Mesenchymal stem cell (in vitro differentiated cells and primary cell): ENCODE data around the gene TAF1C.
"Not testable (repeated sequence)": the region's sequence is repeated elsewhere in the genome, so short reads cannot be mapped to it uniquely, and the experiment has no call there.

ENCODE experiments used
- DNase-seq: peaks from one replicate; pipeline ENCODE4 v3.0.0-alpha.2; 2013
- H2AFZ ChIP-seq: one replicate; pipeline ENCODE4 v1.6.1; 2013; ENCODE audit warnings: low read depth, mild to moderate bottlenecking, control low read depth, inconsistent platforms, low read length, moderate library complexity
- H2AK5ac ChIP-seq: 2 replicates; pipeline ENCODE4 v1.6.1; 2013; ENCODE audit warnings: low read length, moderate library complexity, mild to moderate bottlenecking, inconsistent platforms; ENCODE audit not compliant: severe bottlenecking
- H2BK120ac ChIP-seq: one replicate; pipeline ENCODE4 v1.6.1; 2013; ENCODE audit warnings: low read depth, mild to moderate bottlenecking, inconsistent platforms, low read length, moderate library complexity
- H2BK12ac ChIP-seq, 2 experiments: one replicate each; pipeline ENCODE4 v1.6.1; 2013; ENCODE audit warnings: inconsistent platforms in 2 of 2, low read length in 2 of 2, mild to moderate bottlenecking in 2 of 2, moderate library complexity in 2 of 2, control low read depth in 1 of 2
- H2BK15ac ChIP-seq: one replicate; pipeline ENCODE4 v1.6.1; 2013; ENCODE audit warnings: mild to moderate bottlenecking, low read depth, inconsistent platforms; ENCODE audit not compliant: poor library complexity, severe bottlenecking
- H2BK5ac ChIP-seq: 2 replicates; pipeline ENCODE4 v1.6.1; 2013; ENCODE audit warnings: low read depth, mild to moderate bottlenecking, low read length, control low read depth, inconsistent platforms; ENCODE audit not compliant: poor library complexity, severe bottlenecking
- H3K14ac ChIP-seq, 2 experiments: one replicate each; pipeline ENCODE4 v1.6.1; 2013; ENCODE audit warnings: inconsistent platforms in 2 of 2, low read length in 2 of 2, control low read depth in 1 of 2, mild to moderate bottlenecking in 1 of 2, moderate library complexity in 1 of 2
- H3K18ac ChIP-seq, 2 experiments: one replicate each; pipeline ENCODE4 v1.6.1; 2013; ENCODE audit warnings: inconsistent platforms in 2 of 2, low read length in 2 of 2, control low read depth in 1 of 2, low read depth in 1 of 2, mild to moderate bottlenecking in 1 of 2
- H3K23ac ChIP-seq, 2 experiments: one replicate each; pipeline ENCODE4 v1.6.1; 2013; ENCODE audit warnings: inconsistent platforms in 2 of 2, low read length in 2 of 2, mild to moderate bottlenecking in 2 of 2, moderate library complexity in 2 of 2, control low read depth in 1 of 2
- H3K27ac ChIP-seq: 2 replicates; pipeline ENCODE4 v1.5.1; 2013; ENCODE audit warnings: mild to moderate bottlenecking, moderate library complexity, low read length, control low read depth, inconsistent platforms; ENCODE audit not compliant: poor library complexity, severe bottlenecking
- H3K27me3 ChIP-seq, 2 experiments: 2 replicates each; pipeline versions ENCODE4 v1.6.1 to v1.7.0; 2013; ENCODE audit warnings: low read length in 2 of 2, mild to moderate bottlenecking in 2 of 2, moderate library complexity in 2 of 2, control low read depth in 1 of 2, inconsistent platforms in 1 of 2; ENCODE audit not compliant: control insufficient read depth in 1 of 2, insufficient read depth in 1 of 2
- H3K36me3 ChIP-seq, 2 experiments: 2 replicates each; pipeline versions ENCODE4 v1.6.1 to v1.7.0; 2013; ENCODE audit warnings: low read length in 2 of 2, control low read depth in 1 of 2, inconsistent platforms in 1 of 2, low read depth in 1 of 2, mild to moderate bottlenecking in 1 of 2; ENCODE audit not compliant: insufficient read depth in 2 of 2, control insufficient read depth in 1 of 2
- H3K4ac ChIP-seq, 2 experiments: one replicate each; pipeline ENCODE4 v1.6.1; 2013; ENCODE audit warnings: inconsistent platforms in 2 of 2, low read length in 2 of 2, mild to moderate bottlenecking in 2 of 2, moderate library complexity in 2 of 2, control low read depth in 1 of 2, low read depth in 1 of 2
- H3K4me1 ChIP-seq: 2 replicates; pipeline ENCODE4 v1.6.1; 2013; ENCODE audit warnings: low read depth, low read length, control low read depth; ENCODE audit not compliant: control insufficient read depth, insufficient read depth
- H3K4me2 ChIP-seq: 2 replicates; pipeline ENCODE4 v1.6.1; 2013; ENCODE audit warnings: low read length, mild to moderate bottlenecking, inconsistent platforms; ENCODE audit not compliant: poor library complexity, severe bottlenecking
- H3K4me3 ChIP-seq, 2 experiments: 2 replicates each; pipeline versions ENCODE4 v1.5.1 to v1.7.0; 2013; ENCODE audit warnings: low read length in 2 of 2, mild to moderate bottlenecking in 2 of 2, control low read depth in 1 of 2, low read depth in 1 of 2; ENCODE audit not compliant: insufficient read depth in 1 of 2
- H3K79me1 ChIP-seq: replicated peaks from 2 replicates; pipeline ENCODE4 v1.6.1; 2013; ENCODE audit warnings: mild to moderate bottlenecking, control low read depth, low read length, inconsistent platforms; ENCODE audit not compliant: poor library complexity, severe bottlenecking
- H3K9ac ChIP-seq: 2 replicates; pipeline ENCODE4 v1.7.0; 2013; ENCODE audit warnings: mild to moderate bottlenecking, low read length, moderate library complexity
- H3K9me3 ChIP-seq: 2 replicates; pipeline ENCODE4 v1.7.0; 2013; ENCODE audit warnings: mild to moderate bottlenecking, low read length; ENCODE audit not compliant: control insufficient read depth
- H4K8ac ChIP-seq: one replicate; pipeline ENCODE4 v1.6.1; 2013; ENCODE audit warnings: inconsistent platforms, mild to moderate bottlenecking, low read length, moderate library complexity
- H4K91ac ChIP-seq: one replicate; pipeline ENCODE4 v1.6.1; 2013; ENCODE audit warnings: mild to moderate bottlenecking, low read length, inconsistent platforms
- WGBS: methylation state at CpG from one replicate; pipeline ENCODE4 v1.1.7; 2013; ENCODE audit warnings: mixed read lengths; 5-methylcytosine and 5-hydroxymethylcytosine counted together

TAF1C gene

DNA sequence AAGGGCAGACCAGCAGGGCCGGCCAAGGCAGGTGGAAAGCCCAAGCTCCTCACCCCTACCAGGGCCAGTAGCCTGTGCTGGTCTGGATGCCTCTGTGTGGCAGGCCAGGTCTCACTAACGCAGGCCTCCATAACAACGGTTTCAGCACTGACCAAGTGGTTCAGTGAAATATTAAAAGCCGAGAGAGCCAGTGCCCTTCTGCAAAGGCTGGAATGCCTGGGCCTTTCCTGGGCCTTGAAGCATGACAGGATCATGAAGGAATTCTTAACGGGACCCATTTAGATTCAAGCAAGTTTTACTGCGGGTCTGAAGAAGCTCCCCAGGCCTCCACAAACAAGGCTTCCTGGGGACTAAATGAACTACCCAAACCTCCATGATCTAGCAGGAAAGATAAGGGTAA lies 20.4 kb upstream of the TAF1C start:
- peaks cover 6 to 34% of the 10 kb centered on the region in 2 experiments for H3K27me3 ChIP-seq
- no peak overlapping the region for H2BK5ac ChIP-seq
- no peak overlapping the region for H3K23ac ChIP-seq
- no peak overlapping the region for H3K14ac ChIP-seq
- no peak overlapping the region for H3K27ac ChIP-seq
- no peak overlapping the region for H3K18ac ChIP-seq
- H3K36me3 ChIP-seq: no peaks in the 10 kb centered on the region
- H4K91ac ChIP-seq: no peak overlapping the region
- H2BK120ac ChIP-seq: no peak overlapping the region
- H3K9me3 ChIP-seq: no peaks in the 10 kb centered on the region
- no peak overlapping the region for H3K4me3 ChIP-seq
- H2AFZ ChIP-seq: no peak overlapping the region
- 70% methylated on average over 6 of the region's 6 CpGs for WGBS
- no peak overlapping the region for H2AK5ac ChIP-seq
- peaks cover 7% of the 10 kb centered on the region for H3K4me1 ChIP-seq
- no peak overlapping the region for H2BK12ac ChIP-seq
- no peak overlapping the region for H2BK15ac ChIP-seq
- no peaks in the 10 kb centered on the region for H3K79me1 ChIP-seq
- no peak overlapping the region for H3K9ac ChIP-seq
- no peak overlapping the region for H4K8ac ChIP-seq
- no peak for DNase-seq
- no peak overlapping the region for H3K4me2 ChIP-seq
- H3K4ac ChIP-seq: no peak overlapping the region

DNA sequence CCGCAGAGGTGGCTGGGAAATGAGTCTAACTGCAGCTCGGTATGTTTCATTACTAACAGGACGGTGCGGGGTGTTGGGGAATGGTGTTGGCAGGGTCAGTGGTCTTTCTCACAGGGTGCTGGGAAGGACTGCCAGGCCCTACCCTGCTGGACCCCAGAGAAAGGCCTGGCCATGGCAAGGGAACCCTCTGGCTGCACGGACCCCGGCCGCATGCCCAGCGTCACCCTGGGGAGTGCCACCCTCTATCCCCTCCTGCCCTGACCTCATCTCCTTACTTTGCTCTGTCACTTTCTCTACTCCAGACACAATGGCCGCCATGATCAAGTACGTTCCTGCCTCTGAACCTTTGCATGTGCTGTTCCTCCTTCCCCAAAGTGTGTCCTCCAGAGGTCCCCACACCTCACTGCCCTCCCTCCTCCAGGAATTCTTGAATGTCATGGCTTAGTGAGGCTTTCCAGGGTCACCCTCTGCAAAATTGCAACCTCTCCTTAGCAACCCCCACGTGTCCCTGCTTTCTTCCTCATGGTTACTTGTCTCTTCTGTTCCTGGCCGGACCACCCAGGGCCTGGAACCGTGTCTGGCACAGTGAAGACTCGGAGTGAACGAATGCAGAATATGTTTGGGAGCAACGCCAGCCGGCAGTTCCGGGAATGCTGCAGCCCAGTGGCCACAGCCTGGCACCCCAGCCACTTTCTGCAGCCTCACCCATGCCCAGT lies 19.3 kb upstream of the TAF1C start:
- H3K4ac ChIP-seq: no peak overlapping the region
- H3K4me3 ChIP-seq: no peak overlapping the region
- H3K18ac ChIP-seq: no peak overlapping the region
- H4K8ac ChIP-seq: no peak overlapping the region
- no peak overlapping the region for H4K91ac ChIP-seq
- H2BK15ac ChIP-seq: no peak overlapping the region
- H3K23ac ChIP-seq: no peak overlapping the region
- no peak overlapping the region for H3K4me2 ChIP-seq
- H3K14ac ChIP-seq: no peak overlapping the region
- no peak overlapping the region for H2AK5ac ChIP-seq
- peaks cover 6 to 42% of the 10 kb centered on the region in 2 experiments for H3K27me3 ChIP-seq
- no peak overlapping the region for H2BK120ac ChIP-seq
- no peaks in the 10 kb centered on the region for H3K79me1 ChIP-seq
- no peak overlapping the region for H2BK5ac ChIP-seq
- WGBS: 88% methylated on average over 18 of the region's 18 CpGs
- no peak overlapping the region for H3K27ac ChIP-seq
- peaks cover 7% of the 10 kb centered on the region for H3K4me1 ChIP-seq
- H3K9me3 ChIP-seq: no peaks in the 10 kb centered on the region
- H3K9ac ChIP-seq: no peak overlapping the region
- no peak overlapping the region for H2AFZ ChIP-seq
- no peak overlapping the region for H2BK12ac ChIP-seq
- H3K36me3 ChIP-seq: no peaks in the 10 kb centered on the region
- no peak for DNase-seq

DNA sequence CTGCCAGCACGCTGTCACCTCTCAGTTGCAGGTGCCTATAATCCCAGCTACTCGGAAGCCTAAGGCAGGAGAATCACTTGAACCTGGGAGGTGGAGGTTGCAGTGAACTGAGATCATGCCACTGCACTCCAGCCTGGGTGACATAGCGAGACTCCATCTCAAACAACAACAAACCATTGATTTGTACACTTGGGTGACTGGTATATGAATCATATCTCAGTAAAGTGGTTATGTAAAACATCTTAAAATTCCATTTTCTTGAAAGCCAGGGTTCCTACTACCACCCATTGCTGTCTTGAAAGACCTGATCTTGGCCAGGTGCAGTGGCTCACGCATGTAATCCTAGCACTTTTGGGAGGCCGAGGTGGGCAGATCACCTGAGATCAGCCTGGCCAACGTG lies 18.3 kb upstream of the TAF1C start:
- not testable (repeated sequence) for H3K9me3 ChIP-seq, H2AK5ac ChIP-seq, H4K91ac ChIP-seq, H3K4me1 ChIP-seq, H3K18ac ChIP-seq, H2BK120ac ChIP-seq, H2AFZ ChIP-seq, H2BK5ac ChIP-seq, H3K4ac ChIP-seq, H2BK12ac ChIP-seq, H3K9ac ChIP-seq, H3K4me3 ChIP-seq, H4K8ac ChIP-seq, DNase-seq, H3K14ac ChIP-seq, H3K23ac ChIP-seq, H3K4me2 ChIP-seq, H3K36me3 ChIP-seq, H3K27ac ChIP-seq, H2BK15ac ChIP-seq, H3K79me1 ChIP-seq
- WGBS: 96% methylated on average over 4 of the region's 6 CpGs
- H3K27me3 ChIP-seq: peaks cover 8 to 46% of the 10 kb centered on the region in 2 experiments

DNA sequence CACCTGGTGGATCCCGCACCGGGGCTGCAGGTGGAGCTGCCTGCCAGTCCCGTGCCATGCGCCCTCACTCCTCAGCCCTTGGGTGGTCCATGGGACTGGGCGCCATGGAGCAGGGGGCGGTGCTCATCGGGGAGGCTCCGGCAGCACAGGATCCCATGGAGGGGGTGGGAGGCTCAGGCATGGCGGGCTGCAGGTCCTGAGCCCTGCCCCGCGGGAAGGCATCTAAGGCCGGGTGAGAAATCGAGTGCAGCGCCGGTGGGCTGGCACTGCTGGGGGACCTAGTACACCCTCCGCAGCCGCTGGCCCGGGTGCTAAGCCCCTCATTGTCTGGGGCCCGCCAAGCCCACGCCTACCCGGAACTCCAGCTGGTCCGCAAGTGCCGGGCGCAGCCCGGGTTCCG lies 17.7 kb upstream of the TAF1C start:
- WGBS: 97% methylated on average over 24 of the region's 26 CpGs
- peaks cover 12 to 52% of the 10 kb centered on the region in 2 experiments for H3K27me3 ChIP-seq

More for the DNA sequence above, 17.7 kb upstream of the TAF1C start:
- not testable (repeated sequence) for H3K36me3 ChIP-seq, H3K23ac ChIP-seq, H3K4ac ChIP-seq, H3K4me1 ChIP-seq, H2AFZ ChIP-seq, H3K9ac ChIP-seq, H3K4me2 ChIP-seq, H3K79me1 ChIP-seq, H3K4me3 ChIP-seq, DNase-seq, H4K91ac ChIP-seq, H2BK12ac ChIP-seq, H2BK120ac ChIP-seq, H4K8ac ChIP-seq, H3K18ac ChIP-seq, H3K27ac ChIP-seq, H3K14ac ChIP-seq, H2AK5ac ChIP-seq, H2BK5ac ChIP-seq, H2BK15ac ChIP-seq, H3K9me3 ChIP-seq
